ENCODE results near the gene FUBP3. TPM values are rescaled to one million over a fixed set of nuclear protein-coding genes. Genes with fewer than 3 reads are reported as not detected.
"Not testable (repeated sequence)": the region's sequence is repeated elsewhere in the genome, so short reads cannot be mapped to it uniquely, and the experiment has no call there.

FUBP3 gene
- total RNA-seq, 2 donors from 2014 or later = 33.0 to 37.1 TPM

DNA sequence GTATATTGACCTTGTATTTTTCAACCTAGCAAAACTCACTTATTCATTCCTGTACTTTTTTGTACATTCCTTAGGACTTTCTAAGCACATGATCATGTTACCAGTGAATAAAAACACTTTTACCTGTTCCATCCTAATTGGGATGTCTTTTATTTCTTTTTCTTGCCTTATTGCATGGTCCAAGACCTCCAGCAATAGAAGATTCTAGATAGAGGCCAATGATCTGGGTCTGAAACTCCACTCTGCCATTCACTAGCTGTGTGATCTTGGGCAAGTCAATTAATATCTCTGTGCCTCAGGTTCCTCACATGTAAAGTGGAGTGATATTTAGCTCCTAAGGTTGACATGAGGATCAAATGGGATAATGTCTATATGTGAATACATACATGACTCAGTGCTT lies 105.7 kb downstream of the FUBP3 start:
- Mint-ChIP-seq H3K27ac (no peak overlapping the region), H3K36me3 (ENCODE audit: insufficient read depth in 2 of 2) (no peaks in the 10 kb centered on the region), H3K9me3 (peaks cover 0 to 1% of the 10 kb centered on the region in 2 donors), H3K4me1 (ENCODE audit: low read depth) (peaks cover 15% of the 10 kb centered on the region), H3K27me3 (ENCODE audit: low read depth) (peaks cover 8% of the 10 kb centered on the region), H3K4me3 (no peak overlapping the region)
- ATAC-seq (replicated peaks in 1 of 2) = no peak
- DNase-seq = no peak

DNA sequence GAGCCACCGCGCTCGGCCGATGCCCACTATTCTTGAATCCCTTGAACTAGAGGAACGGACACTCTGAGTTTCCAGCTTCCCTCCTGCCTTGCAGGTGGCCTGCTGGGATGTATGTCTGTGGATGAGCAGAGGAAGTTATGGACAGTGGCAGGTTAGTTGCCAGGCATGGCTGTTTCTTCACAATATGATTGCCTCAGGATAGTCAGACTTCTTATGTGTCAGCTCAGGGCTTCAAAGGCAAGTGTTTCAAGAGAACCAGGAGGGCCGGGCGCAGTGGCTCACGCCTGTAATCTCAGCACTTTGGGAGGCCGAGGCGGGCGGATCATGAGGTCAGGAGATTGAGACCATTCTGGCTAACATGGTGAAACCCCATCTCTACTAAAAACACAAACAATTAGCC lies 106.6 kb downstream of the FUBP3 start:
- peaks cover 20% of the 10 kb centered on the region for H3K4me1 Mint-ChIP-seq (ENCODE audit: low read depth)
- ATAC-seq (replicated peaks in 1 of 2); H3K27ac Mint-ChIP-seq; DNase-seq; H3K9me3 Mint-ChIP-seq; H3K4me3 Mint-ChIP-seq; H3K36me3 Mint-ChIP-seq (ENCODE audit: insufficient read depth in 2 of 2); H3K27me3 Mint-ChIP-seq (ENCODE audit: low read depth): not testable (repeated sequence)

DNA sequence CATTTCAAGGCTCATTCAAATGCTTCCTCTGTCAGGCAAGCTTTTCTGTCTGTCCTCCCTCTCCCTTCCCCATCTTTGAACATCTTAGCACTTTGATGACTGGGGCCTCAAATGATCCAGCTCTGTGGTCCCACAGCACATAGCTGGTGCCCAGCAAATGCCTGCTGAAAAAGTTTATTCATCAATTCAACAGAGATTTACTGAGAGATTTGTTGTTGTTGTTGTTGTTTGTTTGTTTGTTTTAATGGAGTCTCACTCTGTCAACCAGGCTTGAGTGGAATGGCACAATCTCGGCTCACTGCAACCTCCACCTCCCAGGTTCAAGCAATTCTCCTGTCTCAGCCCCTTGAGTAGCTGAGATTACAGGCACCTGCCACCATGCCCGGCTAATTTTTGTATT lies 108.2 kb downstream of the FUBP3 start:
- ATAC-seq (replicated peaks in 1 of 2) (no peak), DNase-seq (no peak)
- Mint-ChIP-seq H3K27me3 (ENCODE audit: low read depth) (peaks cover 8% of the 10 kb centered on the region), H3K27ac (no peak overlapping the region), H3K9me3 (peaks cover 0 to 1% of the 10 kb centered on the region in 2 donors), H3K36me3 (ENCODE audit: insufficient read depth in 2 of 2) (peaks cover 0 to 3% of the 10 kb centered on the region in 2 donors), H3K4me3 (no peak overlapping the region), H3K4me1 (ENCODE audit: low read depth) (peaks cover 14% of the 10 kb centered on the region)

Other genes starting within 250 kb of the FUBP3 start
- gene ASS1, start 134.6 kb upstream of the FUBP3 start, total RNA-seq = 10 to 100 TPM; 58.0 to 58.4 TPM
- gene PRDM12, start 85.0 kb downstream of the FUBP3 start, total RNA-seq = not detected
- gene EXOSC2, start 114.2 kb downstream of the FUBP3 start, total RNA-seq = 10 to 100 TPM; 43.7 to 55.0 TPM

All from activated T-cell treated with anti-CD3 and anti-CD28 coated beads, Interleukin-2, amount 50 U/mL, for 72 hours (primary cell).